ENCODE measurements around the gene KDM2A.

GRCh38 chr11:67202028-67202427 lies 83.0 kb downstream of the KDM2A start:
- TF ChIP-seq CTCF (IDR thresholded peaks at IDR 0.05) (no peak), EZH2 (IDR thresholded peaks at IDR 0.05; ENCODE audit: borderline replicate concordance, insufficient read depth, low read depth, low read length, poor library complexity, severe bottlenecking) (no peak)

Measured in B cell (primary cell).